ENCODE measurements around the gene CLEC11A.

CLEC11A gene

GRCh38 chr19:50712833-50713232, 10.3 kb upstream of the CLEC11A start:
- Histone ChIP-seq H3K23ac (ENCODE audit: low read length) (no peak overlapping the region), H3K4me2 (ENCODE audit: low read length) (no peak overlapping the region), H2BK5ac (ENCODE audit: low read depth, low read length, poor library complexity) (no peak overlapping the region), H3K14ac (ENCODE audit: low read length) (no peak overlapping the region), H3K4me1 (ENCODE audit: control insufficient read depth in 1 of 2, insufficient read depth in 2 of 2, low read length in 2 of 2) (peaks cover 0 to under 1% of the 10 kb centered on the region in 2 experiments), H2AK5ac (ENCODE audit: low read length) (no peak overlapping the region), H3K27ac (ENCODE audit: low read depth, low read length) (no peak overlapping the region), H3K79me1 (ENCODE audit: low read length) (no peaks in the 10 kb centered on the region), H2AFZ (ENCODE audit: insufficient read depth, low read length, poor library complexity) (no peak overlapping the region), H3K79me2 (ENCODE audit: control insufficient read depth, insufficient read depth, low read length, poor library complexity) (no peaks in the 10 kb centered on the region), H4K91ac (ENCODE audit: low read depth, low read length) (no peak overlapping the region), H3K9ac (ENCODE audit: low read length) (no peak overlapping the region), H4K8ac (ENCODE audit: low read depth, low read length) (no peak overlapping the region), H3K36me3 (ENCODE audit: control insufficient read depth in 1 of 2, insufficient read depth in 2 of 2, low read length in 2 of 2) (no peaks in the 10 kb centered on the region), H3K4ac (ENCODE audit: low read depth, low read length) (no peak overlapping the region), H3K18ac (ENCODE audit: low read length) (no peak overlapping the region), H2BK12ac (ENCODE audit: low read length) (no peak overlapping the region), H3K4me3 (ENCODE audit: low read depth, low read length) (no peak overlapping the region), H2BK120ac (ENCODE audit: insufficient read depth, low read length, poor library complexity) (no peak overlapping the region), H3K9me3 (ENCODE audit: insufficient read depth, low read depth, low read length) (peaks cover 3% of the 10 kb centered on the region), H3K27me3 (ENCODE audit: insufficient read depth, low read length) (peaks cover 4% of the 10 kb centered on the region), H4K12ac (ENCODE audit: low read depth, low read length) (no peak overlapping the region)
- no CpG with 5 or more reads among the region's 6 CpGs for WGBS (ENCODE audit: extremely low coverage, insufficient coverage, insufficient read length)
- DNase-seq: no peak

- Histone ChIP-seq H3K4ac (ENCODE audit: low read depth, low read length) (no peak overlapping the region), H3K4me1 (ENCODE audit: control insufficient read depth in 1 of 2, insufficient read depth in 2 of 2, low read length in 2 of 2) (peaks cover 0 to 2% of the 10 kb centered on the region in 2 experiments), H2AK5ac (ENCODE audit: low read length) (no peak overlapping the region), H2AFZ (ENCODE audit: insufficient read depth, low read length, poor library complexity) (no peak overlapping the region), H3K79me2 (ENCODE audit: control insufficient read depth, insufficient read depth, low read length, poor library complexity) (no peaks in the 10 kb centered on the region), H3K36me3 (ENCODE audit: control insufficient read depth in 1 of 2, insufficient read depth in 2 of 2, low read length in 2 of 2) (no peaks in the 10 kb centered on the region), H3K27ac (ENCODE audit: low read depth, low read length) (no peak overlapping the region), H4K91ac (ENCODE audit: low read depth, low read length) (no peak overlapping the region), H3K14ac (ENCODE audit: low read length) (no peak overlapping the region), H3K9ac (ENCODE audit: low read length) (no peak overlapping the region), H3K27me3 (ENCODE audit: insufficient read depth, low read length) (peaks cover 11% of the 10 kb centered on the region), H3K18ac (ENCODE audit: low read length) (no peak overlapping the region), H4K12ac (ENCODE audit: low read depth, low read length) (no peak overlapping the region), H3K79me1 (ENCODE audit: low read length) (no peaks in the 10 kb centered on the region), H3K23ac (ENCODE audit: low read length) (no peak overlapping the region), H2BK12ac (ENCODE audit: low read length) (no peak overlapping the region), H2BK120ac (ENCODE audit: insufficient read depth, low read length, poor library complexity) (no peak overlapping the region), H3K4me3 (ENCODE audit: low read depth, low read length) (no peak overlapping the region), H3K9me3 (ENCODE audit: insufficient read depth, low read depth, low read length) (peaks cover 3% of the 10 kb centered on the region), H3K4me2 (ENCODE audit: low read length) (no peak overlapping the region), H2BK5ac (ENCODE audit: low read depth, low read length, poor library complexity) (no peak overlapping the region), H4K8ac (ENCODE audit: low read depth, low read length) (no peak overlapping the region)
- no CpG with 5 or more reads among the region's 22 CpGs for WGBS (ENCODE audit: extremely low coverage, insufficient coverage, insufficient read length)
- no peak for DNase-seq
These were observed 9.5 kb upstream of the CLEC11A start for GRCh38 chr19:50713556-50714236.

GRCh38 chr19:50716178-50717025, 6.8 kb upstream of the CLEC11A start:
- no peak for DNase-seq
- no peak overlapping the region for H3K14ac ChIP-seq (ENCODE audit: low read length)
- no peak overlapping the region for H3K4me2 ChIP-seq (ENCODE audit: low read length)
- WGBS (ENCODE audit: extremely low coverage, insufficient coverage, insufficient read length): no CpG with 5 or more reads among the region's 39 CpGs
- H3K4me1 ChIP-seq (ENCODE audit: control insufficient read depth in 1 of 2, insufficient read depth in 2 of 2, low read length in 2 of 2): peaks cover 0 to 2% of the 10 kb centered on the region in 2 experiments
- H2AFZ ChIP-seq (ENCODE audit: insufficient read depth, low read length, poor library complexity): no peak overlapping the region
- no peak overlapping the region for H3K4ac ChIP-seq (ENCODE audit: low read depth, low read length)
- H3K27me3 ChIP-seq (ENCODE audit: insufficient read depth, low read length): peaks cover 24% of the 10 kb centered on the region
- H3K79me1 ChIP-seq (ENCODE audit: low read length): no peaks in the 10 kb centered on the region
- H2BK5ac ChIP-seq (ENCODE audit: low read depth, low read length, poor library complexity): no peak overlapping the region
- H2BK12ac ChIP-seq (ENCODE audit: low read length): no peak overlapping the region
- no peak overlapping the region for H3K23ac ChIP-seq (ENCODE audit: low read length)
- no peak overlapping the region for H3K27ac ChIP-seq (ENCODE audit: low read depth, low read length)
- no peak overlapping the region for H4K8ac ChIP-seq (ENCODE audit: low read depth, low read length)
- no peak overlapping the region for H2BK120ac ChIP-seq (ENCODE audit: insufficient read depth, low read length, poor library complexity)
- H3K79me2 ChIP-seq (ENCODE audit: control insufficient read depth, insufficient read depth, low read length, poor library complexity): no peaks in the 10 kb centered on the region
- H3K9ac ChIP-seq (ENCODE audit: low read length): no peak overlapping the region
- no peak overlapping the region for H4K91ac ChIP-seq (ENCODE audit: low read depth, low read length)
- no peak overlapping the region for H3K4me3 ChIP-seq (ENCODE audit: low read depth, low read length)
- H3K9me3 ChIP-seq (ENCODE audit: insufficient read depth, low read depth, low read length): peaks cover 8% of the 10 kb centered on the region
- H4K12ac ChIP-seq (ENCODE audit: low read depth, low read length): no peak overlapping the region
- H3K36me3 ChIP-seq (ENCODE audit: control insufficient read depth in 1 of 2, insufficient read depth in 2 of 2, low read length in 2 of 2): no peaks in the 10 kb centered on the region
- no peak overlapping the region for H2AK5ac ChIP-seq (ENCODE audit: low read length)
- no peak overlapping the region for H3K18ac ChIP-seq (ENCODE audit: low read length)

GRCh38 chr19:50717026-50717723, 6.0 kb upstream of the CLEC11A start:
- no peaks in the 10 kb centered on the region for H3K36me3 ChIP-seq (ENCODE audit: control insufficient read depth in 1 of 2, insufficient read depth in 2 of 2, low read length in 2 of 2)
- H3K9ac ChIP-seq (ENCODE audit: low read length): no peak overlapping the region
- H3K18ac ChIP-seq (ENCODE audit: low read length): no peak overlapping the region
- no peak overlapping the region for H3K27ac ChIP-seq (ENCODE audit: low read depth, low read length)
- H3K4me3 ChIP-seq (ENCODE audit: low read depth, low read length): no peak overlapping the region
- H2BK12ac ChIP-seq (ENCODE audit: low read length): no peak overlapping the region
- H2AK5ac ChIP-seq (ENCODE audit: low read length): no peak overlapping the region
- no peak overlapping the region for H3K14ac ChIP-seq (ENCODE audit: low read length)
- H4K91ac ChIP-seq (ENCODE audit: low read depth, low read length): no peak overlapping the region
- no peak overlapping the region for H2BK5ac ChIP-seq (ENCODE audit: low read depth, low read length, poor library complexity)
- DNase-seq: no peak
- H3K9me3 ChIP-seq (ENCODE audit: insufficient read depth, low read depth, low read length): peaks cover 8% of the 10 kb centered on the region
- H3K23ac ChIP-seq (ENCODE audit: low read length): no peak overlapping the region
- H3K4ac ChIP-seq (ENCODE audit: low read depth, low read length): no peak overlapping the region
- H3K4me2 ChIP-seq (ENCODE audit: low read length): no peak overlapping the region
- no peak overlapping the region for H4K8ac ChIP-seq (ENCODE audit: low read depth, low read length)
- no peak overlapping the region for H4K12ac ChIP-seq (ENCODE audit: low read depth, low read length)
- H2BK120ac ChIP-seq (ENCODE audit: insufficient read depth, low read length, poor library complexity): no peak overlapping the region
- H3K79me1 ChIP-seq (ENCODE audit: low read length): no peaks in the 10 kb centered on the region
- no peaks in the 10 kb centered on the region for H3K79me2 ChIP-seq (ENCODE audit: control insufficient read depth, insufficient read depth, low read length, poor library complexity)
- H3K27me3 ChIP-seq (ENCODE audit: insufficient read depth, low read length): peaks cover 24% of the 10 kb centered on the region
- WGBS (ENCODE audit: extremely low coverage, insufficient coverage, insufficient read length): no CpG with 5 or more reads among the region's 23 CpGs
- H2AFZ ChIP-seq (ENCODE audit: insufficient read depth, low read length, poor library complexity): no peak overlapping the region
- peaks cover 0 to 2% of the 10 kb centered on the region in 2 experiments for H3K4me1 ChIP-seq (ENCODE audit: control insufficient read depth in 1 of 2, insufficient read depth in 2 of 2, low read length in 2 of 2)
